MM.1S (cell line): ENCODE data around the gene KAT6B.

Source experiments
- EZH2 ChIP-seq: fragments of 300-600 bp; sonication (generic); optimal IDR thresholded peaks from 2 replicates; pipeline ENCODE3; 2017; ENCODE audit warnings: low read depth, mild to moderate bottlenecking, antibody characterized with exemption, low read length, mixed read lengths
- TF ChIP-seq, protein P1 (sequence below): fragments of 300-600 bp; sonication (generic); IDR thresholded peaks from 2 replicates; pipeline ENCODE4 v1.5.1; 2016; ENCODE audit warnings: antibody characterized with exemption, low read length, mixed read lengths

DNA sequence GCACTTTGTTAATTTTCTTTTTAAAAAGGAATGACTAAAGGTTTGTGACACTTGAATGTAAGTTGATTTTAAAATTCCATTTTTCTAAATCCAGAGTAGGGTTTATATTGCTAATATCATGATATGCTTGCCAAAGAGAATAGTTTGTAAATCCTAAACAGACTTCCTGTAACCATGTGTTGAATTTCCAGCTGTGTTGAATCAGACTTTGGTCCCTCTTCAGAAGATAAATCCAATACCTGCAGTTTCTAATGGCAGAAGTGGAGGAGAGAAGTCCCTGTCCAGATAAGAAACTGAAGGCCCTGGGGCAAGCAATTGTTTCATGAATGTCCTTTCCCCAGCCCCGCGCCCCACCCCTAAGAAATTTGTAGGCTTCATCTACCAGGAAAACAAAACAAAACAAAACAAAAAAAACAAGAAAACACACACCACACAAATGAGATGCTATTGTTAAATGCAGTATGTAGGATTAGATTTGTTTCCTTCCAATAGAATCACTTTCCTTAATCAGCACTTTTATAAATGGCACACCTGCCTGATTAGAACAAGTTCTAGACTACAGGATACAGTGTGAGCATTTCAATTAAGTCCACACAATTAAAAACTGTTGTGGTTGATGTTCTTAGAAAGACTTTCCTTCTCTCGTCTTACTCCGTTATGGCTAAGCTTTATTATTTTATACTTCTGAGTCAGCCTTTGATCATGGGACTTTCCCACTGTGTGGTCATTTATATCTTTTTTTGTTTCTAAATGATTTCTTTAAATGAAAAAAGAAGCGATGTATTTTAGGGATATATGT is 122.8 kb downstream of the KAT6B start:
- TF ChIP-seq EZH2 = no peak
- TF ChIP-seq, protein P1, sequence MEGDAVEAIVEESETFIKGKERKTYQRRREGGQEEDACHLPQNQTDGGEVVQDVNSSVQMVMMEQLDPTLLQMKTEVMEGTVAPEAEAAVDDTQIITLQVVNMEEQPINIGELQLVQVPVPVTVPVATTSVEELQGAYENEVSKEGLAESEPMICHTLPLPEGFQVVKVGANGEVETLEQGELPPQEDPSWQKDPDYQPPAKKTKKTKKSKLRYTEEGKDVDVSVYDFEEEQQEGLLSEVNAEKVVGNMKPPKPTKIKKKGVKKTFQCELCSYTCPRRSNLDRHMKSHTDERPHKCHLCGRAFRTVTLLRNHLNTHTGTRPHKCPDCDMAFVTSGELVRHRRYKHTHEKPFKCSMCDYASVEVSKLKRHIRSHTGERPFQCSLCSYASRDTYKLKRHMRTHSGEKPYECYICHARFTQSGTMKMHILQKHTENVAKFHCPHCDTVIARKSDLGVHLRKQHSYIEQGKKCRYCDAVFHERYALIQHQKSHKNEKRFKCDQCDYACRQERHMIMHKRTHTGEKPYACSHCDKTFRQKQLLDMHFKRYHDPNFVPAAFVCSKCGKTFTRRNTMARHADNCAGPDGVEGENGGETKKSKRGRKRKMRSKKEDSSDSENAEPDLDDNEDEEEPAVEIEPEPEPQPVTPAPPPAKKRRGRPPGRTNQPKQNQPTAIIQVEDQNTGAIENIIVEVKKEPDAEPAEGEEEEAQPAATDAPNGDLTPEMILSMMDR = no peak
